ENCODE measurements around the gene MIB1.
"Not testable (repeated sequence)": the region's sequence is repeated elsewhere in the genome, so short reads cannot be mapped to it uniquely, and the experiment has no call there.

The MIB1 gene

GRCh38 chr18:21745231-21745630 lies 4.6 kb downstream of the MIB1 start:
- no peak for DNase-seq

- no peak for DNase-seq
These were observed 6.7 kb downstream of the MIB1 start for GRCh38 chr18:21747268-21747667.

- no peak for DNase-seq
These were observed 7.4 kb downstream of the MIB1 start for GRCh38 chr18:21747764-21748693.

GRCh38 chr18:21757833-21758232 lies 17.2 kb downstream of the MIB1 start:
- DNase-seq, result no peak

GRCh38 chr18:21759836-21760235 lies 19.2 kb downstream of the MIB1 start:
- DNase-seq, result no peak

- DNase-seq, result no peak
These were observed 19.7 kb downstream of the MIB1 start for GRCh38 chr18:21760321-21760720.

- DNase-seq, result no peak
These were observed 21.0 kb downstream of the MIB1 start for GRCh38 chr18:21761471-21762115.

- no peak for DNase-seq
These were observed 21.7 kb downstream of the MIB1 start for GRCh38 chr18:21762181-21762772.

- DNase-seq, result no peak
These were observed 23.5 kb downstream of the MIB1 start for GRCh38 chr18:21763846-21764646.

GRCh38 chr18:21769206-21769605 lies 28.6 kb downstream of the MIB1 start:
- DNase-seq, result no peak

- DNase-seq, result no peak
These were observed 34.1 kb downstream of the MIB1 start for GRCh38 chr18:21774722-21775121.

- DNase-seq, result no peak
These were observed 37.2 kb downstream of the MIB1 start for GRCh38 chr18:21777814-21778213.

GRCh38 chr18:21786526-21786925 lies 45.9 kb downstream of the MIB1 start:
- DNase-seq, result no peak

GRCh38 chr18:21796089-21796488 lies 55.5 kb downstream of the MIB1 start:
- not testable (repeated sequence) for DNase-seq

GRCh38 chr18:21798126-21798525 lies 57.5 kb downstream of the MIB1 start:
- no peak for DNase-seq

- no peak for DNase-seq
These were observed 59.1 kb downstream of the MIB1 start for GRCh38 chr18:21799721-21800120.

- no peak for DNase-seq
These were observed 62.9 kb downstream of the MIB1 start for GRCh38 chr18:21803495-21803894.

GRCh38 chr18:21805771-21806366 lies 65.3 kb downstream of the MIB1 start:
- no peak for DNase-seq

GRCh38 chr18:21808185-21808584 lies 67.6 kb downstream of the MIB1 start:
- DNase-seq, result no peak

- DNase-seq, result no peak
These were observed 69.1 kb downstream of the MIB1 start for GRCh38 chr18:21809725-21810124.

GRCh38 chr18:21815101-21815500 lies 74.5 kb downstream of the MIB1 start:
- DNase-seq, result no peak

- DNase-seq, result no peak
These were observed 79.6 kb downstream of the MIB1 start for GRCh38 chr18:21820033-21820810.
